NCI-H510A treated with DMSO at 0.1 percent for 48 hours (cell line): Measurements from ENCODE around the gene NMU.
A peak's percentile ranks its signal among the peaks of the same experiment; 100 is the strongest.
"Not testable (repeated sequence)": the region's sequence is repeated elsewhere in the genome, so short reads cannot be mapped to it uniquely, and the experiment has no call there.

Source experiments
- DNase-seq: peaks from one replicate; lab custom pipeline; 2025; lab: John Stamatoyannopoulos, UW

NMU gene, protein sequence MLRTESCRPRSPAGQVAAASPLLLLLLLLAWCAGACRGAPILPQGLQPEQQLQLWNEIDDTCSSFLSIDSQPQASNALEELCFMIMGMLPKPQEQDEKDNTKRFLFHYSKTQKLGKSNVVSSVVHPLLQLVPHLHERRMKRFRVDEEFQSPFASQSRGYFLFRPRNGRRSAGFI

DNA sequence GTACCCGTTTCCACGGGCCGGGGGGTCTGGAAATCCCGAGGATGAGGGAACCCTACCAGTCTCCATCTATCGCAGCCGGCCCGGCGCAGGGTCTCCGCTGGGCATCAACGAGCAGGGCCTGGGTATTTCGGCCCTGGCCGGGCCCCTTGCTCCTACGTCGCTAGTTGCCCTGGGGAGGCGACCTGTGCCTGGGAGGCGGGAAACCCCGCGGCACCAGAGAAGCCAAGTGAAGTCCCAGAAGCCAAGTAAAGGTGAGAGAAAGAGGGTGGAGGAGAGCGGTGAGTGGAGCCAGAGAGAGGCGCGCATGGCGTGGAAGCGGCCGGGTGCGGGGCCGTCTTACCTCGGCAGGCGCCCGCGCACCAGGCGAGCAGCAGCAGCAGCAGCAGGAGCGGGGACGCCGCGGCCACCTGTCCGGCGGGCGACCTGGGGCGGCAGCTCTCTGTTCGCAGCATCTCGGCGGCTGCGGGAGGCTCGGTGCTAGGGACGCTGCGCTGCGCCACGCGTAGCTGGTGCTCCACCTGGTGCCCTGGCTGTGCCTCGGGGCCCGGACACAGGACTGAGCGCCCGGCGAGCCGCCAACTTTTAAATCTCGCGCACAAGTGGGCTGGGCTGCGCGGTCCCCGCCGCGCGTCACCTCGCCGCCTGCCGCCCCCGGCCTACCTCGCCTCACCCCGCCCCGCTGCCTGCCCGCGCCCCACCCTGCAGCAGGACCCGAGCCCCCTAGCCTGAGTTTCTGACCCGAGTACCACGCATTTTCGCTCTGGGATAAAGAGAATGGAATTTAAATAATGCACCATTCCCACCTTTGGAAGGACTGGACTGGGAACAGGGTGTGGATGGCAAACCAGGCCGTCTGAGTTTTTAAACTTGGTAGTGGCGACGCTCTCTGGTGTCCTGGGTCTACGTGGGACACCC is at the start of gene NMU:
NMU (minus strand) TSS at position 558 of the 915 bp plus-strand sequence; CDS start at position 452, 106 bp downstream.
- peak; percentile 65 for DNase-seq

DNA sequence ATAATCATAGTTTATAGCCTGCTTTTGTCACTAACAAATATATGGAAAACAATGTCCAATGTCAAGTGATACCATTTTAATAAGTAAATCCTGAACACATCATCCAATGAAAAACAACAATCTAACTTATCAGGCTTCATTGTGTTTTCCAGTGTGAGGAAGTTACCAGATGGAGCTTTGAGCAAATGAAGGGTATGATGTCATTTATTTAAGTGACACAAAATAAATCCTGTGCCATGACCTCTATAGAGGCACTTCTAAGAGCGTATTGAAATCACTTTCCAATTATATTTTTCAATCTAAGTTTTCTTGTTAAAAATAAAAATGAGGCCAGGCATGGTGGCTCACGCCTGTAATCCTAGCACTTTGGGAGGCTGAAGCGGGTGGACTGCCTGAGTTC is 48.2 kb upstream of the NMU start:
- no peak for DNase-seq

DNA sequence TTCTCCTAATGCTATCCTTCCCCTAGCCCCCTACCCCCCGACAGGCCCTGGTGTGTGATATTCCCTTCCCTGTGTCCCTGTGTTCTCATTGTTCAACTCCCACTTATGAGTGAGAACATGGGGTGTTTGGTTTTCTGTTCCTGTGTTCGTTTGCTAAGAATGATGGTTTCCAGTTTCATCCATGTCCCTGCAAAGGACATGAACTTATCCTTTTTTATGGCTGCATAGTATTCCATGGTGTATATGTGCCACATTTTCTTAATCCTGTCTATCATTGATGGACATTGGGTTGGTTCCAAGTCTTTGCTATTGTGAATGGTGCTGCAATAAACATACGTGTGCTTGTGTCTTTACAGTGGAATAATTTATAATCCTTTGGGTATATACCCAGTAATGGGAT is 46.7 kb upstream of the NMU start:
- DNase-seq = not testable (repeated sequence)

DNA sequence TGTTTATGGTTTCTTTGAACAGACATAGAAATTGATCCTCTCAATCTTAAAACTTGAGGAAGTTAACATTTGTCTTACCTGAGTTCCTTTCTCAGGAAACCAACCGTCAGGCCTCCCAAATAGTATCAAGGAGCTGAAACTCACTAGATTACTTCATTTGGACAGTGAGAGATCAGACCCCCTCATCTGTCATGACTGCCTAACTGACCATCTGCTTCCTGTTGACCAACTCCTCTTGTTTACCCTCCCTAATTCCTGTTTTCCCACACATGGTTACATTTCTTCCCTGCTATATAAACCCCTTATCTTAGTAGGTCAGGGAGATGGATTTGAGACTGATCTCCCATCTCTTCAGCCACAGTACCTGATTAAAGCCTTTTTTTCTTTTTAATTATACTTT is 46.2 kb upstream of the NMU start:
- peak; percentile 9 for DNase-seq

DNA sequence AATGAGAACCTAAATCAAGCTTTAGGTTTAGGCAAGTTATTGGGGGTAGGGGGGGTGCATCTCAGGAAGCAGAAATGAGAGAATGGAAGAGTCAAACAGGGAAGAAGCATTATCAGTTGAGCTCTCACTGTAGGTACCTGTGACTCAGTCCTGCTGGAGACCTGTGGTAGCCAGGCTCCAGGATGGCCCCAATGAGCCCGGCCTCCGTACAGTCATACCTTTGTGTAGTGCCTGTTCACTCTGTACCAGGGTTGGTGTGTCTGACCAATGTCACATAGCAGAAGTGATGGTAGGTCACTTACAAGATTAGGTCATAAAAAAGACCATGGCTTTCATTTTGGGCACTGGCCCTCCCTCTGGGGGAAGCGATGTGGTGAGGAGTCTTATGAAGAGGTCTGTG is 45.3 kb upstream of the NMU start:
- DNase-seq = no peak

DNA sequence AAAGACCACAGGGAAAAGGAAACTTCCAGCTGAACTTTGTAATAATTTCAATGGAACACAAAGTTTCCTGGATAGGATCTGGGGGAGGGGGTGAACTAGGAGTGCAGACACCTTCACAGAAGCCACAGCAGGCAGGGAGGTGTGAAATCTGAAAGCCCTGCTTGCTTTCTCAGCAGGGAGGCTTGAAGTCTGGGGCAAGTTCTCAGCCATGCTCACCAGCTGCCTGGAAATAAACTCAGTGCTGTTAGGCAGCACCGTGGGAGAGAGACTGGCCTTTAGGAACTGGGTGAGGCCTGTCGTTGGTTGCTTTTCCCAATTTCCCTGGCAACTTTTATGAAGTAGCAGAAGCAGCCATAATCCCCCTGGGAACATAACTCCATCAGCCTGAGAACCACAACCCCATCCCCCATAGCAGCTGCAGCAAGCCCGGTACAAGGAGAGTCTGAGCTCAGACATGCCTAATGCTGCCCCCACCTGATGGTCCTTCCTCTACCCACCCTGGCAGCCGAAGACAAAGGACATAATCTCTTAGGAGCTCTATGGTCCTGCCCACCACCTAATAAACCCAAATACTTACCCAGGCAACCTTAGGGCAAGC is 39.2 kb upstream of the NMU start:
- DNase-seq = no peak

DNA sequence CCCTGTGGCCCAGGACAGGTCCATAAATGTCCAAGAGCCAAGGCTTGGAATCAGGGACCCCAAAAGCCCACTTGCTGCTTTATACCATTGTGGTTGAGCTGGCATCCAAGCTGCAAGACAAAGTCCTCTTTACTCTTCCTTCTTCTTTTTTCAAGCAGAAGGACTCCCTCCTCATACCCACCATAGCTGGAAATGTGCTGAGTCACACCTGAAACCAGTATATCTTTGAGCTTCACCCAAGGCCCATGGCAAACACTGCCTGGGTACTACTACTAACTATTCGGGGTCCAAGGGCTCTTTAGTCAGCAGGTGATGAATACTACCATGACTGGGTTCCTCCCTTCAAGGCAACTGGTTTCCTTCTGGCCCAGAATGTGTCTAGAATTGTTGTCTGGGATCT is 37.3 kb upstream of the NMU start:
- no peak for DNase-seq

DNA sequence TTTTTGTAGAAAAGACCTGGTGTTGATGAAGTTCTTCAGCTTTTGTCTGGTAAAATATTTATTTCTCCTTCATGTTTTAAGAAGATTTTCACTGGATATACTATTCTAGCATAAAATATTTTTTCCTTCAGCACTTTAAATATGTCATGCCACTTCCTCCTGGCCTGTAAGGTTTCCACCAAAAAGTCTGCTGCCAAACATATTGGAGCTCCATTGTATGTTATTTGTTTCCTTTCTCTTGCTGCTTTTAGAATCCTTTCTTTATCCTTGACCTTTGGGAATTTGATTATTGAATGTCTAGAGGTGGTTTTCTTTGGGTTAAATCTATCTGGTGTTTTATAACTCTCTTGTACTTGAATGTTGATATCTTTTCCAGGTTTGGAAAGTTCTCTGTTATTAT is 35.6 kb upstream of the NMU start:
- no peak for DNase-seq

DNA sequence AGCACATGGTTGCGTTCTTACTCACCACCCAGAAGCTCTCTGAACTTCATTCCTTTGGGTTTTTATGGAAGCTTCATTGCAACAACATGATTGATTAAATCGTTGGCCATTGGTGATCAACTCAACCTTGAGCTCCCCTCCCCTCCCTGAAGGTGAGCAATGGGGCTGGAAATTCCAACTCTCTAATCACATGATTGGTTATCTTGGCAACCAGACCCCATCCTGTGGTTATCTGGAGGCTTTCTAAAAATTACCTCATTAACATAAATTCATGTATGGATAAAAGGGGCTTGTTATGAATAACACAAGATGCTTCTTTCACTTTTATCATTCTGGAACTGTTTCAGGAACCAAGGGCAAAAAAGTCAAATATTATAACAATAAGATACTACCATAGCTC is 34.6 kb upstream of the NMU start:
- no peak for DNase-seq

DNA sequence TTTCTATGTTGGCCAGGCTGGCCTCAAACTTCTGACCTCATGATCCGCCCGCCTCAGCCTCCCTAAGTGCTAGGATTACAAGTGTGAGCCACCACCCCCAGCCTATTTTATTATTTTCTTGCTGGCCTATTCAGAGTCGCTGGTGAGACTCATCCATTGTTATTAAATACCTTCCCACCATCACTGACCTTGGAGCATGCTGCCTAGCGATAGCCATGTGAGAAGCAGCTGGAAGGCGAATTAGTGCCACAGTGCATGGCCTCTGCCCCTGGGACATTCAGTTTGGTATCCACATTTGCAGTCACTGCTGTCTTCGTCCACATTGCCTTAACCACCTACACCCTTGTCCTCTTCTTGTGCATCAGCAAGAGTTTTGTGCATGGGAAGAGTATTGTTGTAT is 32.4 kb upstream of the NMU start:
- DNase-seq = no peak

DNA sequence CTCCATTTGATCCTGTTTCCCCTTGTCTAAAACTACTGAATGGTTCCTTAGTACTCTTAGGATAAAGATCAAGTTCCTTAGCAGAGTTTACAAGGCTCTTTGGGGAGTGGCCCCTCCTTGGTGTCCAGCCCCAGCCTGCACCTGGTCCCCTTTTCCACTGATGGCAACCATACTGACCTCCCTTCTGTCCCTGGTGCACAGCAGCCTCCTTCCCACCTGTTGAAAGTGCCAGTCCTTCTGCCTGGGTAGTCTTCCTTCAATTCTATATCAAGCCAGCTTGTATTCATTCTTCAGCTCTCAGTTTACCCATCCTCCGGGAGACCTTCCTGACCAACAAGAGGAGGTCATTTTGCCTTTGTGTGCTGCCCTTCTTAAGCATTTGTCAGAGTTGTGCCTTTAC is 30.4 kb upstream of the NMU start:
- no peak for DNase-seq

DNA sequence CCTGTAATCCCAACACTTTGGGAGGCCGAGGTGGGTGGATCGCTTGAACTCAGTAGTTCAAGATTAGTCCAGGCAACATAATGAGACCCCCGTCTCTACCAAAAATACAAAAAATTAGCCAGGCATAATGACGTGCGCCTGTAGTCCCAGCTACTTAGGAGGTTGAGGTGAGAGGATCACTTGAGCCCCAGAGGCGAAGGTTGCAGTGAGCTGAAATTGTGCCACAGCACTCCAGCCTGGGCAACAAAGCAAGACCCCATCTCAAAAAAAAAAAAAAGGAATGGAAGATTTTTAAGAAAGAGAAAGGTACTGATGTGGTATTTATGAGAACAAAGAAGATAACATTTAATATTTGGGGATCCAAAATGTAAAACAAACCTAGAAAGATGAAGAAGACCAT is 27.0 kb upstream of the NMU start:
- DNase-seq = no peak

DNA sequence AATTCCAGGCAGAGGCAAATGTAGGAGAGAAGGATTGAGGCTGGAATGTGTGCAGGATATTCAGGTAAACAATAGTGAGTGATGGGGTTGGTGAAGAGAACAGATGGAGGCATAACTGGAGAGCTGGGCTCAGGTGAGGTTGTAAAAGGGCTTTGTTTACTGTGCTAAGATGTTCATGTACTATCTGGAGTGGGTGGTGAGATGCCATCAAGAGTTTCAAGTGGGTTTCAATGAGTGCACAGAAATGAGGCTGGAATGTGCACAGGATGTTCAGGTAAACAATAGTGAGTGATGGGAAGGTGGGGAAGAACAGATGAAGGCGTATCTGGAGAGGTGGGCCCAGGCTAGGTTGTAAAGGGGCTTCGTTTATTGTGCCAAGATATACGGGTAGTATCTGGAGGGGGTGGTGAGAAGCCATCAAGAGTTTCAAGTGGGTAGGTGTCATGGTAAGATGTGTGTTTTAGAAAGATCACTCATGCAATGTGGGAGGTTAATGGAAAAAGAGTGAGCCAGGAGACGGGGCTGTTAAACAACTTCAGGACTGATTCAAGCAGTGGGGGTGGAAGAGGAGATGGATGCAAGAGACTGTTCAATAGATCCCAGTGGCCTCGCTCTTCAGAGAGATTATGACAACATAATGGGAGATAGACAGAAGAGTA is 25.4 kb upstream of the NMU start:
- peak; percentile 98 for DNase-seq

DNA sequence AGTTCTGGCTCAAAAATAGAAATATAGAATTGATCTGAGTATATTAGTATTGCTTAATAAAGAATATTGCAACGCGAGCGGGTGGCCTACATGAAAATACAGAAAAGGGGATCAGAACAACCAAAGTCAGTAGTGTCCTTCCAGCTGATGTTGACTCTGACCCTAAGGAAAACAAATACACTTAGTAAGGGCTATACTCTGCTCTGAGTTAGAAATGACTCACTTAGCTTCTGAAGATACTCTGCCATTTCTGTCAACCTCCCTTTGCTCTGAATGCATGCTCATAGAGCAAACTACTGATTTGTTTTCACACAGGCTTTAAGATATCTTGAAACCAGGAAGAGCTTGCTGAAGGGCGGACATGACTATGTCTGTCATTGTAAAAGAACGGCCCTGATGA is 22.6 kb upstream of the NMU start:
- DNase-seq = no peak

DNA sequence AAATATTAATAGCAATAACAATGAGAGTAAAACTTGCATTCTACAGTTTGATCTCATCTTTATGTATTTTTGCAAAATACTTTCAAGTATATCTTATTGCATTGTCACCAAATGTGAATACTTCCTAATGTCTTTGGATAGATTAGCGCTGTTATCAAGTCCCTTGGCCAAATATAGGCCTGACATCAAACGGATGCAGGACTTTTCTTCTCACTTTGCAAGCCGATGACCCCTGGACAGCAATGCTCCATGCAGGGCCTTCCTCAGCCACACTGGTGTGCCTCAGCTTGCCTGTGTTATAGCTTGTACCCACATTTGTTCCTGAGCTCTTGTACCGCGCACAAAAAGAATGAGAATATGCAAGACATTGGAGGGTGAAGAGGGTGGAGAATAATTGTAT is 18.0 kb upstream of the NMU start:
- no peak for DNase-seq

DNA sequence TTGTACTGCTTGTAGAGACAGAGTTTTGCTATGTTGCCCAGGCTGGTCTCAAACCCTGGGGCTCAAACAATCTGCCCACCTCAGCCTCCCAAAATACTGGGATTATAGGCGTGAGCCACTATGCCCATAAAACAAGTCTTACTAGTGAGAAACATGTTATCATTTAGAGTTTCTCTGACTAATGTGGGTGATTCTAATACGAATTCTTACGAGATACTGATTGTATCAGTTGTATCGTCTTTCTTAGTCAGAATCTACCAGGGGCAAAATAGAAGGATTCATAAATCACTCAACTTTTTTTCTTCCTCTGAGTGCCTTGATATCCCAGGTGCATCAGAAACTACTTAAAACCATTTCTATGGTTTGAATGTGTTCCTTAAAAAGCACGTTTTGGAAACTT is 14.4 kb upstream of the NMU start:
- DNase-seq = no peak

DNA sequence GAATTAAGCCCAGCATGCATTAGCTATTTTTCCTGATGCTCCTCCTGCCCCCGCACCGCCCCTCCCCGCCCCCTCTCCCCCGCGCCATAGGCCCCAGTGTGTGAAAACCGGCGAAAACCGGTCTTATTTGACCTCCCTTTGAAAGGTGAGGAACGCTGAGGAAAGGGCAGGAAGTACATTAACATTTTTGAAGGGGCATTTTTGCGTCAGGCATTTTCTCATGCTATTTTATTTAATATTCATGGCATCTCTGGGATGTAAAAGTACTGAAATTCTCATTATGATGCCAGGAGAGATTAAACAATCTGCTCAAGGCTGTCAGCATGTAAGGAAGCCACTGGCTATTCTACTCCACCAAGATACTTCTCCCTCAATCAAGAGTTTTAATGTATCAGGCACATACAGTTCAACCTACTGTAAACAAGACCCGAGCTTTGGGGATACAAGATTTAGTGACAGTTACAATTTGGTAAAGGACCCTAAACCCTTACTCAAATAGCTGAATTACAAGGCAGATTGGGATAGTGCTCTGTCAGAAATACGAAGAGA is 1.2 kb upstream of the NMU start:
- no peak for DNase-seq

DNA sequence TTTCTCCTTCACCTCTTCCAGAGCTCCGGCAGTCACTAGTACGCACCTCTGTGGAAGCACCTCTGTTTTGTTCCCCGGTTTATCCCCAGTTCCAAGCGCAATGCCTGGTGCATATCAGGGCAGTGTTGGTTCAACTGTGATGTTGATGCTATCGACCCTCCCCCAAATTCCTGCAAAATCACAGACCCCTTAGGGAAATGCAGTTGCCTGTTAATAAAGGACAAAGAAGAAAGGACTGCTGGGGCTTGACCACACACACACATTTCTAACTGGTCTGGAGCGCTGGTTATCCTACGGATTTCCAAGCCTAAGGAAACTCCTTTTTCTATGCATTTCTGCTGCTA is 530 bp upstream of the NMU start:
- no peak for DNase-seq

DNA sequence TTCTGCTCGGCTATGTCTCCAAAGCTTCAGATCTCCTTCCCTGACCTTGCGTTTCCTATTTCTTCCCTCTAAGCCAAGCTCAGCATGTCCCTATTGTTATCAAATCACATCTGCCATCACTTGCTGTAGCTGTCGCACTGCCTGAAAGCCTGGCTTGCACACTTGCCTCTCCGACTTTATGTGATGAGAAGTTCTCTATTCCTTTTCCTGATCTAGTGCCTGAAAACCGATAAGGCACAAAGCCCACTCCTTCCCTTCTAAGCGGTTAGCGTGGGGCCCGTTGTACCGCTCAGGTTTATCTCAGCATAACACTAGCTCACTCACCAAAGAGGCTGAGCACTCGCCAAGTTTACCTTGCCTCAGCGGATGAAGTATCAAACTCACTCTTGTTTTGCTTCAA is 816 bp downstream of the NMU start:
- DNase-seq = peak; percentile 43

DNA sequence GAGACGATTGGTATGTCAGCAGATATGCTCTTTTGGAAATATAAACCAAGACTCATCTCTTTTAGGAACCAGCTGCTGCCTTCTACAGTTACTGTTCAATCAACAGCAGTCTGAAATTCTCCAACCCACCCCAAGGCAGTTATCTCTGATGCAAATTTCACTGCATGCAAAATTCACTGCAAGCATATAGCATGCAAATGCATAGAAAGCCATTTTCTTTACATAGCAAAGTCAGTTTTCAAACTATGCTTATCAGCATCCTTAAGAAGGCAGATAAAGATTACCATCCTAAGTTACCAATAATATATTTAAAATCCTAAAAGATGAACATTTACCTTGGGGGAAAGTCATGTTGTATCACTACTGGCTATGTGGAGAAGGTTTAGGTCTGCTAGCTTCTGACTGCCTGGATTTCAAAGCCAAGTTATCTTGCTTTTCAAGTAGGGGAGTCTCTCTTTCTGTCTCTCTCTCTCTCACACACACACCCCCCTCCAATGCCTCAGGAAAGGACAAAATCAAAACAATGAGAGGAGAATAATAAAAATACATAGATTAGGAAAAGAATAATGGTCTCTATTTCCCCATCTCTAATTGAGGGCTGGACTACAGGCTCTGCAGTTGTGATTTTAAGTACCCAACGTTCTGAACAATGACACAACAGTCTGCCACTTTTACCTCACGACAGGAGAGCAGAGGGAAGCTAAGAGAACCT is 1.5 kb downstream of the NMU start:
- DNase-seq = no peak

DNA sequence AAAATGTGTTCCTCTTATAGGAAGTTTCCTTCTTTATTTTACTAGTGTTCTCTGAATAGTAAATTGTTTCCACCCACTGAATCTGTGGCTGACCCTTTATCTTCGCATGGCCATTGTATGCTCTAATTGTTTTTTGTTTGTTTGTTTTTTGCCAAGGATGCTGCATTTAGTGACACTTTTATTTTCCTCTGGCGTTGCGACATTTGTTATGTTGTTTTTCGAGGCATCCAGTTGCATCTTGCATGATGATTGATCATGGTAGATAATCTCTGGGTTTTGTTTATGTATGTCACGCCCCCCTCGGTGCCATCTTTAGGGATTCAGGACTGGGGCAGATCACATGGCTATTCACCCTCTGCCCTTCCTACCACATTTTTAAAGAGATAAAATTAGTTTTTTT is 2.2 kb downstream of the NMU start:
- no peak for DNase-seq

DNA sequence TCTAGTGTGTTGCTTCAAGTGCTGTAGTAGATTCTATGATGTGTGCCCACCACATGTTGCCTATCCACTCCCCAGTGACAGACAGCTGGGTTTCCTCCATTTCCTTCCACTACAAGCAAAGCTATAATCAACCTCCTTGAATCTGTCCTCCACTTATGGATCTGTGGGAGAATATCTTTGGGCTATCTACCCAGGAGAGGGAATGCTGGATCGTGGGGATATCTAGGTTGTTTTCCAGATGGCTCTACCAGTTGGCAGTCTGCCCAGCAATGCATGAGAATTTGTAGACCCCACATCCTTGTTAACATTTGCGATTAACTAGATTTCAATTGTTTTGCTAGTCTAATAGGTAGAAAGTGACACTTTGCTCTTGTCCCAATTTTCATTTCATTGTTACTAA is 10.3 kb downstream of the NMU start:
- DNase-seq = no peak
